Activated CD4-positive, alpha-beta T cell treated with anti-CD3 and anti-CD28 coated beads for 1 hour (primary cell): ENCODE measurements around the gene LIG3.
"Not testable (repeated sequence)": the region's sequence is repeated elsewhere in the genome, so short reads cannot be mapped to it uniquely, and the experiment has no call there.

ENCODE experiments used
- DNase-seq: peaks from one replicate; pipeline ENCODE4 v3.0.0-alpha.2; 2020

Gene LIG3

DNA sequence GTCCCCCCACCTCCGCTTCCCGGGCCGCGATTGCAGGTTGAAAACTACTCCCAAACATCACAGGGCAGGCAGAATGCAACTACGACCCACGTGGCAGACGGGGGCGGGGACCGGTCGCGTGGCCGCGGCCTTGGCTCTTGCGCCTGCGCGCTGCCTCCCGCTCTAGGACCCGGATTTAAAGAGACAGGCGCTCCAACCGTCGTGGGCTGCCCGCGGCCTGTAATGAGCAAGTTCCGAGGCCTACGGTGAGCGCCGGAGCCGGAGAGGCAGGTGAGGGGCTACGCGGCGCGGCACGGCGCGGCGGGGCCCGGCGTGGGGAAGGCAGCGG lies at the start of gene LIG3:
LIG3 (plus strand) TSS at position 160 of the 328 bp plus-strand sequence. CDS start 2,494 bp downstream, outside the sequence.
- peak; percentile 90 for DNase-seq

DNA sequence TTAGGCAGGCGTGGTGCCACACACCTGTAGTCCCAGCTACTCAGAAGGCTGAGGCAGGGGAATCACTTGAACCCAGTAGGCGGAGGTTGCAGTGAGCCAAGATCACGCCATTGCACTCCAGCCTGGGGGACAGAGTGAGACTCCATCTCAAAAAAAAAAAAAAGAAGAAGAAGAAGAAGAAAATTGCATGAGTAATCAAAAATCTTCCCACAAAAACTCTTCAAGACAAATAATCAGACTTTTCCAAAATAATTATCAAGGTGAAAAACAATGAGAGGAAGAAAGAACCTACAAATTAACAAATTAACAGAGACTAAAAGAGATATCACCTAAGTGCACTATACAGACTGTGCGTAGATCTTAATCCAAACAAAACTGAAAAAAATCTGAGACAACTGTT lies 29.5 kb upstream of the LIG3 start:
- not testable (repeated sequence) for DNase-seq

DNA sequence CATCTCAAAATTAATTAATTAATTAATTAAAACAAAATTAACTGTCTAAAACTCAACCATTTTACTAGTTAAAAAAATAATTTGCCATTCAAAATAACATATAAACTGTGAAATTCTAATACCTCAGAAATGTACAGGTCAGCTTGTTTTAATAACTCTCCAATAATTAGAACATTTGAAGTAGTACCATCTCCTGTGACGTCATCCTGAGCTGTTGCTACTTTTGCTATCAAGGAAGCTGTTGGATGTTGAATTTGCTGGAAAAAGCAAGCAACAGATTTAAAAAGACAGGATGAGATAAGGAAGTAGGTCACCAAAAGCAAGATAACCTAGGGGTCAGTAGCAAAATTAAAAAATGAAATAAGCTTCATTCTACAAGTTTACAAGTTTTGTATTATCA lies 21.9 kb upstream of the LIG3 start:
- DNase-seq, result no peak

DNA sequence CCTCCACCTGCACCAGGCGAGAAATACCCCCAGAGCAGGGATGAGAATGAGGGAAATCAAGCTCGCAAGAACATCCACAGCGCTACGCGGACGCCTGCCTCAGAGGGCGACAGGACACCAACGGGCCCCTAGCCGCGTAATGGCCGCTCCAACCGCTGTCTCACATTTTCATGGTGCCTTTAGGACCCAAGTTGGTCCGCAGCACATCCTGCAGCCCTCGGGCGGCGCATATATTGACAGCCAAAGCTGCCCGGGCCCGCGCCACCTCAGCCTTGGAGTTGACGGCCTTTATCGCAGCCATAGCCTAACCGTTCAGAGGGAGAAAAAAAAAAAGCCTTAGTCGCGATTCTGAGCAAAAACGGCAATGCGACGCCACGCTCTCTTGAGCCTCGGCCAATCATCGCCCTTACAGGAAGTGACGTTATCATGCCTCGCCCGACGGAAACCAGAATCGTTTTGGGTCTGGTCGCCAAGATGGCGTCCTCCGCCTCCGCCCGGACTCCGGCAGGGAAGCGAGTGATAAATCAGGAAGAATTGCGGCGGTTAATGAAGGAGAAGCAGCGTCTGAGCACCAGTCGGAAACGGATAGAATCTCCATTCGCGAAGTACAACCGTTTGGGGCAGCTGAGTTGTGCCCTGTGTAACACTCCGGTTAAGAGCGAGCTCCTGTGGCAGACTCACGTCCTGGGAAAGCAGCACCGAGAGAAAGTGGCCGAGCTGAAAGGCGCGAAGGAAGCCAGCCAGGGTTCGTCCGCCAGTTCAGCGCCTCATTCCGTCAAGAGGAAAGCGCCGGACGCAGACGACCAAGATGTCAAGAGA lies 19.0 kb upstream of the LIG3 start, which contains the start of the genes CCT6B and ZNF830:
CCT6B (minus strand) TSS at position 368 of the 819 bp plus-strand sequence; CDS start at position 301, 67 bp downstream.
ZNF830 (plus strand) TSS at position 448 of the 819 bp plus-strand sequence; CDS start at position 475, 27 bp downstream.
- peak; percentile 84 for DNase-seq

DNA sequence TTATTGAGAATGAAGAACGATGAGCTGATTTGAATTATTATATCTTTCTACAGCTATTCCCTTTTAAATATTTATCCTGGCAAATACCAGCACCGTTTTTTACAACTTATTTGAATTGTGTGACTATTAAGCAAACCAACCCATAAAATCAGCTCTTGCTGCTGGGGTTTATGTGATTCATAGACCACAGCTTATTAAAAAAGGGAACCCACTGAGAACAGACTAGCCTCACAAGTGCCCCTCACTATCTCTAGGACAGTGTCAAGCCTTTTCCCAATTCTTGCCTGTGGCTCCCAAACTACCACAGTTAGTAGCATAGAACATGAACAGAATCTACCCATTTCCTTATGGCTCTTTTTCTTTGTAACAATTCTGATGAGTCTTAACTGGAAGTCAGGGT lies 6.1 kb upstream of the LIG3 start:
- DNase-seq, result no peak

DNA sequence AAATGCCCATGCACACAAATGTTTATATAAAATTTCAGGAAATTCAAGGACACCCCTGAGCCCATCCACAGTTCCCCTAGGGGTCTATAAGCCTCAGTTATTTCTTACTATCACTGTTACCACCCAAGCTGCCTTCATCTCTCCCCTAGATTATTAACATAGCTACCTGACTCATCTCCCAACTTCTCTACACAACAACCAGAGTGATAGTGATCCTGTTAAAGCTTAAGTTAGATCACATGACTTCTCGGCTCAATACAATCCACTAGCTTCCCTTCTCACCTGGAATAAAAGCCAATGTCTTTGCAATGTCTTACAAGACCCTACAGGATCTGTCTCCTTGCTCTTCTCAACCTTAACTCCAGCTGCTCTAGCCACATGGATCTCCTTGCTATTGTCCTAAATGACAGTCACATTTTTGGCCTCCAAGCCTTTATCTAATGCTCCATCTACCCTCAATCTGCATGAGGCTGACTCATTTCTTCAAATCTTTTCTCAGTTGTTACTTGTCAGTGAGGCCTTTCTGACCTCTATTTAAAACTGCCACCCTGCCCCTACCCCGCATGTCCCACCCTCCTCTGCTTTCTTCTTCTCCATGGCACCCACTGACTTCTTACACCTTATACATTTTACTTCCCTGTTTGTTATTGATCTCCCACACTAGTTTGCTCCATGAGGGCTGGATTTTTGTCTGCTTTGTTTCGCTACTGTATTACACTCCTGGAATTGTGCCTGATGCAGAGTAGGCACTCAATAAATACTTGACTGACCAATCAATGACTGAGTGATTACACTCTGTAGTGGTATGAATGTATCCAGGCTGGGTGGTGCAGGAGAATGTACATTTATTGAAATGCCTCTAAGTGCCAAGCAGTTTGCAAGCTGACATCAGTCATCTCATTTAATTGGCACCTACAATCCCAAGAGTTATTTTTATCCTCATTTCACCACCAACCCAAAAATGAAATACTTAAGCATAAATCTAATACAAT lies 5.2 kb upstream of the LIG3 start:
- DNase-seq, result no peak

DNA sequence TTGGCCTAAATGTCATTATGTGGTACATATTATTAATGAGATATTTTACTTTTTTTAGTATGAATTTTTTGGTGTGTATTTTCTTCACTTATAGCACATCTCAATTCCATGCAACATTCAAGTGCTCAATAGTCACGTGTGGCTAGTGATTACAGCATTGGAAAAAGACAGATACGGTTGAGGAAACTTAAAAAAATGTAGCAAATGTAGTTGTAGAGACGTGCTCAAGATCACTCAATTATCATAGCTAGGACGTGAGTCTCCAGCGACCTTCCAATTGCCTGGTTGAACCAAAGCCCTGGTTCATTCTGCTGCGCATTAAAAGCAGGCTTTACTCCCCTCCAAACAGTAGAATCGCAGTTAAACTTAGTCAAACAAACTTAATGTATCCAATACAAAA lies 1.2 kb upstream of the LIG3 start:
- no peak for DNase-seq

DNA sequence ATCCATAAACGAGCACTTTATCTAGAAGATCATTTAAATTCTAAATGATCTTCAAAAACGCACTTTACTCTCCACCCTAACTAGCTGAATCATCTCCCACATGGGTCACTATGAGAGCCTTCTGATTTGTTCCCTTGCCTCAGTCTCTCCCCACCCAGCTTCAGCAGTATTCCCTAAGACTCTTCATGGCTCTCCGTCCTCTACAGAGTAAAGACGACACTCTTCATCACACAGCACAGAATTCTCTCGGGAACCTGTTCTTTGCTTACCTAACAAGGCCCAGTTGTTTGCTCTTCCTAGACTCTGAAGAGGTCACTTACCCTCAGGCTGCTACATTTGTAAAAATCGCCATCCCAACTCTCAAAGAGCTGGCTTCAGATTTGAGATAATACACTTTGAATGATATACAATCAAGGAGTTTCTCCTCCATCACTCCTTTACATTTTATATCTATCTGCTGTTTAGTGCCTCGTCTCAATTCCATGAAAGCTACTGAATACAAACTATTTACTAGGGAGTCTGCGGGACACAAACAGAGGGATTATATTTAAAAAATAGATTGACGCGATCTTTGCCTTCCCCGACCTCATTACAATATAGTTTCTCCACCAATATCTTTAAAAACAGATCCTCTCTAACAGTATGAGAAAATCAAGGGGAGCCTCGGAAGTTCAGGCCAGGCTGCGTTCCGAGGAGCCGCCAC lies 511 bp upstream of the LIG3 start:
- DNase-seq, result no peak

DNA sequence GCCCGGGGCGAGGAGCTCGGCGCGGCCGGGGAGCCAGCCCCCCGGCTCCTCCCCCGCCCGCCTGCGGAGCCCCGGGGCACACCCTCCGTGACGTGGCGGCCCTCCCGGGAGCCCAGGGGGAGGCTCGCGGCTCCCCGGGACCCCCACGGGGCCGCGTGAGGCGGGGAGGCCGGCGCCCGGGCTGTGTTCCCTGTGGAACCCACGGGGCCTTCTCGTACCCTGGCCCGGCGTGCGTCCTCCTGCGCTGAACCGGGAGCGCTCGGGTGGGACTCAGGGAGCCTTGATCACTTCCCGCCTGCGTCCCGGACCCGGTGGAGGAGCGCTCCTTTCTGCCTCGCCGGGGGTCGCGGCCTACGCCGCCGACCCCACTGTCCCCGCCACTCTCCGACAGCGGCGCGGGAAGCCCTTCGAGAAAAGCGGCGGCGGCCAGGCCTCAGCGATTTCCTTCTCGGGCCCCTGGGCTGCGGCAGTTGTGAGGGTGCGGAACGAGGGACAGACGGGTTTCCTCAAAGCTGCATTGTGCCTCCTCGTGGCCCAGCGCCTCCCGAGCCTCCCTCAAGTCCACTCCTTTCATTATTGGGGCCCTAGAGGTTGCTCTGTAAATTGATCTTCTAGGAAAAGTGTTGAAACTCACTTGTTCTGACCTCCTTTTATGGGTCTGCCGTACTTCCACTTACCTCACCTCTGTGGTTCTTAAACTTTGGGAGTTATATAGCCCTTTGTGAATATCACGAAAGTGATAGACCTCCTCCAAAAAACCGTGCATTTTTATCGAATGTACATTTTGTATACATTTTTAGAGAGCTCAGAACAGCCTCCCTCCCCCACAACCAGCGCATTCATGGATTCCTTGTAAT lies 597 bp downstream of the LIG3 start:
- peak; percentile 56 for DNase-seq

DNA sequence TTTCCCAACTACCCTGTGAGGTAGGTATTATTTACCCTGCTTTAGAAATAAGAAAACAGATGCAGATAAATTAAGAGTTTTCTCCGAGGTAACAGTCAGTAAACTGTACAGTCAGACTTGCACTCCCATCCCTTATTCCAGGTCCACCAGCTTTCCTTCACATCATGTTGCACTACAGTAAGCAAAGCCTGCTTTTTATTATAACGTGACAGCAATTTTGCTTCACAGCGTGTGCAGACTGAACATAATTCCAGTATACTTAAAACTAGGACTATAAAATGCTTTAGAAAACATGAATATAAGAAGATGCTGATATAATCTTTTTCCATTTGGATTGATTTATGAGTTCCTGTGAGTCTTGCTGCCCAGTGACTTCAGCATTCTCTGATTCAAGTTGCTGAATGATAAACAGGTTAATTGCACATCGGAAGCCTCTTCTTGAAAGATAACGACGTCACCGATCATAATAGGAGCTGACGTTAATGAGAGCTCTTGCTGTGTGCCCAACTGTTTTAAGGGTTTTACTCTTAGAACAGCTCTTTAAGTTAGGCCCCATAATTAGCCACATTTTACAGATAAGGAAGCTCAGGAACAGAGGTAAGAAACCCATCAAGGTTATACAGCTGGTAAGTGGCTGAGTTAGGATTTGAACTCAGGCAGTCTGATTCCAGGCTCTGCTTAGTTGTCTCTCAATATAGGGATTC lies 1.4 kb downstream of the LIG3 start:
- DNase-seq, result no peak

DNA sequence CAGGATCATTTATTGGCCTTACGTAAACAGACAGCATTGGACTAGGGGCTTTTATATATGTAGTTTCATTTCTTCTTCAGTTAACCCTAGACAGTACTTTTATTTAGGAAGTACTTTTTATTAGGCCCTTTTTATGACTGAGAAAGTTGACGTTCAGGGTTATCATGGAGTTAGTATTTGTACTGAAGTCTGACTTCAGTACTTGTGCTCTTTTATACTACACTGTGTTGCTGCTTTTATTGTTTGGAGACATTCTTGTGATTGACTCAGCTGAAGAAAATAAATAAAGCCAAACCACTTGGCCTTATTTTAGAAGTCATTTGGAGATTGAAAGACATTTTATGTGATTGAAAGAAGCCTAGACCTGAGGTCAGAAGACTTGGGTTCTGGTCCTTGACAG lies 6.9 kb downstream of the LIG3 start:
- DNase-seq, result no peak

DNA sequence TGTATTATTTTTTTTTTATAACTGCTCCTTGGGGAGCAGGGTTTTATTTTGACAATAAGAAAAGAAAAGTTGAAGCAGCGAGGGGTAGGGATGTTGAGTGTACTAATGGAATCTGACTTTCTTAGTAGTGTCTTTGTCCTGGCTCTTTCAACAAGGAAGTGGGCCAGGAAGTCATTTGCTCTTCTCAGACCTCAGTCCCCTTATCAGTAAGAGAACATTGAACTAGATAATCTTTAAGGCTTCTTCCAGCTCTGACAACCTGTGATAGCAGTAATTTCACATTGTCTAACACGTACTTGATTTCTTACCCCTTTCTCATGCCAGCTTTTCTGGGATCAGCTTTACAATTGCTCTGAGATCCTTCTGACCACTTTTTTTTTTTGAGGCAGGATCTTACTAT lies 8.3 kb downstream of the LIG3 start:
- no peak for DNase-seq

DNA sequence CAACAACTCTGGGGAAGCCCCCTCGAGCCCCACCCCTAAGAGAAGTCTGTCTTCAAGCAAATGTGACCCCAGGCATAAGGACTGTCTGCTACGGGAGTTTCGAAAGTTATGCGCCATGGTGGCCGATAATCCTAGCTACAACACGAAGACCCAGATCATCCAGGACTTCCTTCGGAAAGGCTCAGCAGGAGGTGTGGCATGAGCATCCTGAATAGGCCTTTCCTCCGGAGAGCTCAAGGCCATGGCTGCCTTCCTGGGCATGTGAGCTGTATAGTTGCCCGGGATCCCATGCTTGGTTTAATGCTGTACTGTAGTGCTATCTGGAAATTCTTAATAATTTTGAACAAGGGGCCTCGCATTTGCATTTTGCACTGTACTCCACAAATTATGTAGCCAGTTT lies 9.2 kb downstream of the LIG3 start:
- no peak for DNase-seq

DNA sequence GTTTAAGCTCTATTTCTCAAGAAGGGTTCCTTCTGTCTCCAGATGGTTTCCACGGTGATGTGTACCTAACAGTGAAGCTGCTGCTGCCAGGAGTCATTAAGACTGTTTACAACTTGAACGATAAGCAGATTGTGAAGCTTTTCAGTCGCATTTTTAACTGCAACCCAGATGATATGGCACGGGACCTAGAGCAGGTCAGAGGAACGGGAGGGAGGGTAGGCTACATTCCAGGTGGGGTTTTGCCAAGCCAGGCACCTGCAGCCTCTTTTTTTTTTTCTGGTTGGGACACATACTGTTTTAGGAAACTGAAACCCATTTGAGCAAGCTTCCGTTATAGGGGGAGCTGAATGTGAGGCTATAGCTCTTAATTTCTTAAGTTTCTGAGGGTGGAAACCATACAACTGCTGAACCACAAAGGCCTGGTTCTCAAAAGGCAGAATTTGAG lies 10.6 kb downstream of the LIG3 start:
- no peak for DNase-seq

DNA sequence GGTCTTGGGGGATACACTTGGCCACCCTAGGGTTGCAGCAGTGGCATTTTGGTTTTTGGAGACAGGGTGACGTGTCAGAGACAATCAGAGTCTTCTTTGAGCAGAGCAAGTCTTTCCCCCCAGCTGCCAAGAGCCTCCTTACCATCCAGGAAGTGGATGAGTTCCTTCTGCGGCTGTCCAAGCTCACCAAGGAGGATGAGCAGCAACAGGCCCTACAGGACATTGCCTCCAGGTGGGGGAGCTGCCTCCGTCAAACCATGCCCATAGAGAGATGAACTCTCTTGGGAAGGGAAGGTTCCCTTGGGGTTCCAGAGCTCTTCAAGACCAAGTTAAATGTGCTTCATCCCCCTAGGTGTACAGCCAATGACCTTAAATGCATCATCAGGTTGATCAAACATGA lies 11.3 kb downstream of the LIG3 start:
- no peak for DNase-seq

DNA sequence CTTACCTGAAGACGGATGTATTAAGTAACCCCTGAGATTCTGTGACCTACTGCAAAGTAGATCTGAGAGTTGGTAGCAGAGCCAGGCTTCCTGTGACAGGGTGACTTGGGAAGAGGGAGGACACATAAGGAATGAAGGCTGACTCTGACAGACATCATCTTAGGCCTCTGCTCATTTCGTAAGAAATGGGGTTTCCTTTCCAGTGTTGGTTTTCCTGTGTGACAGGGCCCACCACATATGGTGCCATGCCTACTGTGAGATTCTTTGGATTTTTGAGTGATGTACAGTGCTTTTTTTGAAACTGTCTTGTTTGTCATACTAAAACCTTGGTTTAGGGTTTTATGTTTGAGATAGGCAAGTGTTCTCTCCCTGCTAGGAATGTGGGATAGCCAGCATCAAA lies 12.7 kb downstream of the LIG3 start:
- DNase-seq, result no peak

DNA sequence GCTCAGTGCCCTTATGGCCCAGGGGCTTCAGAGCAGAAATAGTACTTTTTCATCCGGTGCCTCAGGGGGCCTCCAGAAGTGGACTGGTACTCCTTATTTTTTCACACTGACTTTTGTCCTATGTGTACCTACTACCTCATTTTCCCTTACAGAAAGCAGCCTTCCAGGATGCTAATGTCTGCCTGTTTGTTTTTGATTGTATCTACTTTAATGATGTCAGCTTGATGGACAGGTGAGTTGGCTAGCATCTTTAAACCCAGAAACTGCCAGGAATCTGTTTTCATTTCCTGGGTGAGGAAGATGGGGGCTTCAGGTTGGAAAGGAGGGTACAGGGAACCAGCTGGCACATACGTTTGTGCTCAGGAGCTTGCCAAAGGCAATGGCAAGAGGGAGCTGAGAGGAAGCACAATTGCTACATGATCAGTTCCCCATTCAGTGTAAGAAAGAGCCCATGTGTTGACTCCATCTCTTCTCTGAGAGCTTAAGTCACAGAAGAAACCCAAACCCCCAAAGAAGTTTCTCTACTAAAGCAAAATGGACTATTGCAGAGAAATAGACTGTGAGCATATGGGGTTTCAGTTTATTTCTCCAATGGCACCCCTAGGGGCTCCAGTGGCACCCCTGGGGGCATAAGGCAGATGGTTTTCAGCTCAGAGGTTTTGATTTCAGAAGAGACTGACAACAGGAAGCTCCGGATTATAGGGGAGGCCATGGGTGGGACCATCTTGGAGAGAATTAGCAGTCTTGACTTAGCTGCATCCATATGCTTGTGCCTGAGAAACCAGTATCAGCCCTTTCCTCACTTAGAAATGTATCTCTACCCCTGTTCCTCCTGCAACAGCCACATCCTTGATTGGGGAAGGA lies 16.3 kb downstream of the LIG3 start:
- no peak for DNase-seq

DNA sequence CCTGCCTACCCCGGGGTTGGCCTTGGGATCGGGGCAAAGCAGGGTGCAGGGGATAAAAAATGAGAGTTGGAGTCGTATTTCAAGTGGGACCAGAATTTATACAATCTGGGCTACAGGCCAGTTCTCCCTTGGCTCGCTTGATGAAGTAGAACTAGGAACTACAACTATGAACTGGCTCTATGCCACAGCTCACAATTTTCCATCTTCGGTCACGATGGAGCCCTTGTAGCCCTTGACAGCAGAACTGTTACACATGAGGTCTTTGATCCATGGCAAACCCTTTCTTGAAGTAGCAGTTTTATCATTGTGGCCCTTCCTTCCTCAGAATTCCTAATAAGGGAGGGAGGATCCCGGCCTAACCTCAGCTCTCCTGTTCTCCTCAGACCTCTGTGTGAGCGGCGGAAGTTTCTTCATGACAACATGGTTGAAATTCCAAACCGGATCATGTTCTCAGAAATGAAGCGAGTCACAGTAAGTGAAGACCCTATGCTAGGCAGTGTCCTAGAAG lies 17.1 kb downstream of the LIG3 start:
- DNase-seq, result no peak

DNA sequence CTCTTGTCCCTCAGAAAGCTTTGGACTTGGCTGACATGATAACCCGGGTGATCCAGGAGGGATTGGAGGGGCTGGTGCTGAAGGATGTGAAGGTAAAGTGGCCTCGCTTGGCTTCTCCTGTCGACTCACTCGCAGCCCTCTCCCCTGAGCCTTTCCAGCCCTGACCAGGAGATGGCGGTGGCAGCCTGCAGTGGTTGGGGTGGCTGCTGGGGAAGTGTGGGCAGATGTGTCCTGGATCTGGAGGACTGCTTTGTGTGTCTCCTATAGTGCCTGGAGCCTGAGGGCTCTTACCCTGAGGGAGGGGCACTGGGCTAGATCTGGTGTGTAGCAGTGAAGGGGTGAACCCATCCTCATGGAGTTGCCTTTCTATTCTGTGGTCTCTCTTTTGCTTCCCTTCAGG lies 17.9 kb downstream of the LIG3 start:
- DNase-seq, result peak; percentile 74

DNA sequence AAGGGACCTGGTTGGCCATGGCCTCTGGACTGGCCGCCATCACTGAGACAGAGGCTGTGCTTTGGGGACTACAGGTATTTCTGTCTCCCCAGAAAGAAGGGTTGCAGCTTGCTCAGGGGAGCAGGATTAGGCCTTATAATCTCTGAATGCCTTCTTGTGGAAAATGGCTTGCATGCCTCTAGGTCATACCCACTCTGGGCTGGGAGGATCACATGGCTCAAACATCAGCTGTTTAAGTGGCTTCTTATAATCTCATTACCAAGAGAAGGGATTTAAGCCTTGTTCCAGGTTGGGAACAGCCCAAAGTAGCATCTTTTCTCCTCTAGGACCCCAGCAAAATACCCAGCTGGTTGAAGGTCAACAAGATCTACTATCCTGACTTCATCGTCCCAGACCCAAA lies 19.1 kb downstream of the LIG3 start:
- DNase-seq, result no peak
